H1 (cell line): ENCODE measurements around the gene SAAL1. TPM values are rescaled to one million over a fixed set of nuclear protein-coding genes. Genes with fewer than 3 reads are reported as not detected.

Experiments used
- CBX5 ChIP-seq: fragments of 300-800, 300-1000 bp; sonication (generic); IDR thresholded peaks from 2 replicates; pipeline ENCODE4 v1.7.1; 2016; ENCODE audit warnings: antibody characterized with exemption, low read length, low read depth
- JUND ChIP-seq: IDR thresholded peaks from 2 replicates; pipeline ENCODE4 v1.6.1; 2011; ENCODE audit warnings: mild to moderate bottlenecking, improper control_type of control experiment, low read length
- polyA plus RNA-seq, 7 experiments: library from polyadenylated mRNA; depleted of rRNA in 3 of 7; stranded (reverse) in 5 of 7; unstranded in 2 of 7; fragments of >200 nt in 5 of 7; fragments of 200-250 nt in 2 of 7; gene quantifications; 1 replicate in 5 of 7; 2 replicates in 1 of 7; 4 replicates in 1 of 7; pipeline versions ENCODE4 v1.2.1 to v1.2.3, GENCODE V29; 2011 to 2013; ENCODE audit warnings: missing spikeins in 2 of 7, mixed read lengths in 2 of 7
- total RNA-seq: library from RNA; stranded (reverse); fragmentation: NEBNext Ultra II Directional; extraction: Animal tissue kit (Norgen Biotek cat#: 25700); gene quantifications from 2 replicates; pipeline ENCODE4 v1.2.1, GENCODE V29; 2021

SAAL1 gene
- total and polyA plus RNA-seq, 2 of the 8 experiments (the other 6 are each of a cell fraction or from before 2014, with no cell fraction given): 26.4 to 46.6 TPM

DNA sequence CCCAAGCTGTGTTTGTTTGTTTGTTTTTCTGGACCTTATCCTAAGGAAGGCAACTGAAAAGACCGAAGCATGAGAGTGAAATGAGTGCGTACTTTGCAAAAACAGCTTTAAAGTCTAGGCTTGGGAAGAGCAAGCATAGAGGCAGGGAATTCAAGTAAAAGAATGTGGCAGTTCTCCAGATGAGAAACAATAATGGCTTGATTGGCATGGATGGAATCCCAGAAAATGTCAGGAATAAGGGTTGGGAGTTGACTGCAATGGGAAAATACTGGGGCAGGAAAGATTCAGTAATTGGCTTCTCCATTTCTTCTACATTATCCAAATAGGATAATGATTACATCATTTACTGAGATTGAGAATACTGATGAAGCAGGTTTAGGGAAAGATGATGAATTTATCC is 17.5 kb downstream of the SAAL1 start (continued):
- no peak for TF ChIP-seq JUND
- TF ChIP-seq CBX5: no peak
